HCEC 1CT (cell line): Measurements from ENCODE around the gene MGAT3.

Source experiments
- DNase-seq: peaks from one replicate; pipeline ENCODE4 v3.0.0-alpha.2; 2017

Gene MGAT3

GRCh38 chr22:39534591-39535356 lies 78.0 kb downstream of the MGAT3 start:
- peak; percentile 47 for DNase-seq

GRCh38 chr22:39535357-39535725 lies 78.5 kb downstream of the MGAT3 start:
- DNase-seq: no peak

GRCh38 chr22:39535831-39536449 lies 79.1 kb downstream of the MGAT3 start:
- DNase-seq: no peak

GRCh38 chr22:39536711-39537110 lies 79.9 kb downstream of the MGAT3 start:
- DNase-seq: no peak

- DNase-seq: no peak
Observed at GRCh38 chr22:39537975-39538374, 81.2 kb downstream of the MGAT3 start.
